SK-N-SH (cell line): Measurements from ENCODE around the gene NRARP. TPM values are rescaled to one million over a fixed set of nuclear protein-coding genes. Genes with fewer than 3 reads are reported as not detected.

Experiments used
- CTCF ChIA-PET: fragments of 300-600, 350-600 bp; formaldehyde crosslinking; extraction: SDS; loops from one replicate; lab custom pipeline; 2021; lab: Yijun Ruan, JAX
- POLR2A ChIA-PET: fragments of 350-600 bp; sonication (Branson Sonifier 250); formaldehyde crosslinking; extraction: SDS; loops from one replicate; lab custom pipeline; 2020; ENCODE audit warnings: antibody characterized with exemption, inconsistent platforms; lab: Yijun Ruan, JAX
- DNase-seq: peaks from one replicate; pipeline ENCODE4 v3.0.0; 2012
- H2AFZ ChIP-seq: fragments of 200-600 bp; sonication (generic); 2 replicates; pipeline ENCODE4 v1.8.1; 2016; ENCODE audit warnings: antibody characterized with exemption, mild to moderate bottlenecking, low read depth
- H3F3A ChIP-seq: fragments of 200-600 bp; sonication (generic); replicated peaks from 2 replicates; pipeline ENCODE3; 2016; ENCODE audit warnings: antibody characterized with exemption, mild to moderate bottlenecking; ENCODE audit not compliant: insufficient read depth
- H3K27ac ChIP-seq, 2 experiments: fragments of 200-500 bp in 1 of 2; fragments of 200-600 bp in 1 of 2; sonication (Bioruptor generic) in 1 of 2; sonication (generic), shearing (Covaris generic) in 1 of 2; 2 replicates each; pipeline versions ENCODE4 v1.5.1 to v1.6.1; 2014 to 2016; ENCODE audit warnings: low read depth in 2 of 2, inconsistent platforms in 1 of 2, low read length in 1 of 2, mild to moderate bottlenecking in 1 of 2, mixed read lengths in 1 of 2
- H3K27me3 ChIP-seq: fragments of 200-600 bp; sonication (generic), shearing (Covaris generic); 2 replicates; pipeline ENCODE4 v1.6.1; 2016; ENCODE audit warnings: mixed run types; ENCODE audit not compliant: insufficient read depth
- H3K36me3 ChIP-seq, 2 experiments: fragments of 200-500 bp in 1 of 2; fragments of 200-600 bp in 1 of 2; sonication (Bioruptor generic) in 1 of 2; sonication (generic) in 1 of 2; replicated peaks in 1 of 2; 2 replicates each; pipeline versions ENCODE3 to v1.5.1; 2014 to 2016; ENCODE audit warnings: low read length in 1 of 2, mild to moderate bottlenecking in 1 of 2; ENCODE audit not compliant: insufficient read depth in 2 of 2, control insufficient read depth in 1 of 2
- H3K4me1 ChIP-seq, 2 experiments: fragments of 200-500 bp in 1 of 2; fragments of 200-600 bp in 1 of 2; sonication (Bioruptor generic) in 1 of 2; sonication (generic), shearing (Covaris generic) in 1 of 2; 2 replicates each; pipeline versions ENCODE4 v1.5.1 to v1.6.1; 2014 to 2016; ENCODE audit warnings: low read depth in 1 of 2, low read length in 1 of 2, mixed run types in 1 of 2; ENCODE audit not compliant: insufficient read depth in 2 of 2, control insufficient read depth in 1 of 2
- H3K4me2 ChIP-seq: fragments of 200-600 bp; sonication (generic), shearing (Covaris generic); 2 replicates; pipeline ENCODE4 v1.6.1; 2017; ENCODE audit warnings: mixed run types
- H3K4me3 ChIP-seq, 2 experiments: fragments of 200-500 bp in 1 of 2; fragments of 200-600 bp in 1 of 2; sonication (Bioruptor generic) in 1 of 2; sonication (generic), shearing (Covaris generic) in 1 of 2; 2 replicates each; pipeline versions ENCODE4 v1.5.1 to v1.8.1; 2014 to 2016; ENCODE audit warnings: low read depth in 2 of 2, inconsistent platforms in 1 of 2, low read length in 1 of 2, mild to moderate bottlenecking in 1 of 2, mixed read lengths in 1 of 2, moderate library complexity in 1 of 2
- H3K79me2 ChIP-seq: fragments of 200-600 bp; sonication (generic); 2 replicates; pipeline ENCODE4 v1.8.1; 2017; ENCODE audit warnings: mild to moderate bottlenecking; ENCODE audit not compliant: insufficient read depth
- H3K9ac ChIP-seq: fragments of 200-600 bp; sonication (generic); 2 replicates; pipeline ENCODE4 v1.6.1; 2017; ENCODE audit warnings: mixed run types
- H3K9me2 ChIP-seq: fragments of 200-600 bp; sonication (generic); 2 replicates; pipeline ENCODE4 v1.6.1; 2017; ENCODE audit warnings: mixed run types
- H3K9me3 ChIP-seq: fragments of 200-600 bp; sonication (generic); 2 replicates; pipeline ENCODE4 v1.6.1; 2017; ENCODE audit warnings: mixed run types, mild to moderate bottlenecking, moderate library complexity
- H4K20me1 ChIP-seq: fragments of 200-600 bp; sonication (generic); 2 replicates; pipeline ENCODE4 v1.6.1; 2017; ENCODE audit warnings: mild to moderate bottlenecking, mixed run types; ENCODE audit not compliant: insufficient read depth
- ELF1 ChIP-seq: IDR thresholded peaks from 2 replicates; pipeline ENCODE4 v1.4.0; 2012
- FOSL2 ChIP-seq: IDR thresholded peaks from 2 replicates; pipeline ENCODE4 v1.4.0; 2012; ENCODE audit warnings: low read depth, mild to moderate bottlenecking, moderate library complexity, borderline replicate concordance
- GABPA ChIP-seq: IDR thresholded peaks from 2 replicates; pipeline ENCODE4 v1.4.0; 2012; ENCODE audit warnings: low read depth, mild to moderate bottlenecking
- GATA2 ChIP-seq: sonication (generic); formaldehyde crosslinking; IDR thresholded peaks from 2 replicates; pipeline ENCODE4 v1.5.0; 2020; ENCODE audit warnings: mild to moderate bottlenecking, missing genetic modification reagents
- NFIC ChIP-seq: IDR thresholded peaks from 2 replicates; pipeline ENCODE4 v1.4.0; 2012; ENCODE audit warnings: borderline replicate concordance
- RAD21 ChIP-seq: IDR thresholded peaks from 2 replicates; pipeline ENCODE4 v1.6.1; 2012; ENCODE audit warnings: mild to moderate bottlenecking, low read length
- RCOR1 ChIP-seq: fragments of 150-350 bp; IDR thresholded peaks from 2 replicates; pipeline ENCODE4 v1.6.1; 2017; ENCODE audit warnings: antibody characterized with exemption, low read length
- SMC3 ChIP-seq: IDR thresholded peaks from 2 replicates; pipeline ENCODE4 v1.6.1; 2012; ENCODE audit warnings: low read depth, low read length, improper control_type of control experiment
- TAF1 ChIP-seq: IDR thresholded peaks from 2 replicates; pipeline ENCODE4 v1.6.1; 2012; ENCODE audit warnings: low read depth, mild to moderate bottlenecking, low read length, moderate library complexity, borderline replicate concordance
- TEAD4 ChIP-seq: IDR thresholded peaks from 2 replicates; pipeline ENCODE4 v1.4.0; 2012; ENCODE audit warnings: mild to moderate bottlenecking, borderline replicate concordance; ENCODE audit not compliant: insufficient read depth
- WGBS: methylation state at CpG from one replicate; pipeline ENCODE4 v1.1.6; 2017; ENCODE audit warnings: low lambda C conversion rate; 5-methylcytosine and 5-hydroxymethylcytosine counted together
- polyA plus RNA-seq, 3 experiments: library from polyadenylated mRNA; depleted of rRNA; stranded (reverse); fragments of >200 nt; gene quantifications; 2 replicates each; pipeline ENCODE4 v1.2.3, GENCODE V29; 2012
- TF ChIP-seq, protein P1 (sequence below): IDR thresholded peaks from 2 replicates; pipeline ENCODE4 v1.4.0; 2012; ENCODE audit warnings: low read depth, borderline replicate concordance
- TF ChIP-seq, protein P2 (sequence below): IDR thresholded peaks from 2 replicates; pipeline ENCODE4 v1.6.1; 2012; ENCODE audit warnings: mild to moderate bottlenecking, low read depth, low read length, moderate library complexity

NRARP gene
- polyA plus RNA-seq, 1 of the 3 experiments (the other 2 are of a cell fraction), result 3.9 TPM

DNA sequence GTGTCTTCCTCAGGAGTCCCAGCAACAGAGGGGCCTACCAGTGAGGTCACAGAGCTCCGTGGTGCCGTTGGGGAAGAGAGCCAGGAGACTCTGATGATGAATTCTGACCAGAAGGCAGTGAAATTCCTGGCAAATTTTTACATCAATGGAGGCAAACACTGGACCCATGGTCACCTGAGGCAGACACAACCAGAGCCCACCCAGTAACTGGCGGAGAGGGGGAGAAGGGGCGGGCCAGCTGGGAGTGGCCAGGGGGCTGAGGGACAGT lies 50.9 kb downstream of the NRARP start, which contains the start of gene STPG3:
TSS of gene STPG3 (plus strand) at position 93 of the 268 bp plus-strand sequence. CDS start at position 94, 1 bp downstream.
- H2AFZ ChIP-seq, result no peak within 1 kb of the TSS
- 86% methylated on average over 4 of the region's 4 CpGs for WGBS
- no peaks in the 10 kb centered on the region for H3K27me3 ChIP-seq
- peaks cover 0 to 18% of the 10 kb centered on the region in 2 experiments; a peak in 1 of 4 replicates for H3K4me1 ChIP-seq
- no peak within 1 kb of the TSS for H3K9ac ChIP-seq
- ChIA-PET POLR2A (interaction anchor here (1.9 kb wide), 1 partner anchor 10 kb away, joined by 11 read pairs; the partner anchor contains the start of gene TUBB4B), CTCF (interaction anchor here (1.1 to 8.2 kb wide), 4 partner anchors 11 to 222 kb away, joined by 3 to 38 read pairs (median 6); partner anchors contain the start of gene NRARP)
- H3K9me2 ChIP-seq, result no peaks in the 10 kb centered on the region
- H3K79me2 ChIP-seq, result peaks cover 9% of the 10 kb centered on the region
- H3K9me3 ChIP-seq, result no peaks in the 10 kb centered on the region
- H3K36me3 ChIP-seq, result no peaks in the 10 kb centered on the region
- TF ChIP-seq ELF1, result no peak
- TF ChIP-seq GATA2 (CRISPR knock-in tag), result no peak
- TF ChIP-seq, protein P1, sequence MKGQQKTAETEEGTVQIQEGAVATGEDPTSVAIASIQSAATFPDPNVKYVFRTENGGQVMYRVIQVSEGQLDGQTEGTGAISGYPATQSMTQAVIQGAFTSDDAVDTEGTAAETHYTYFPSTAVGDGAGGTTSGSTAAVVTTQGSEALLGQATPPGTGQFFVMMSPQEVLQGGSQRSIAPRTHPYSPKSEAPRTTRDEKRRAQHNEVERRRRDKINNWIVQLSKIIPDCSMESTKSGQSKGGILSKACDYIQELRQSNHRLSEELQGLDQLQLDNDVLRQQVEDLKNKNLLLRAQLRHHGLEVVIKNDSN, result no peak
- no peak for TF ChIP-seq FOSL2
- TF ChIP-seq TAF1, result no peak
- no peak for TF ChIP-seq NFIC
- TF ChIP-seq RCOR1, result no peak
- TF ChIP-seq GABPA, result no peak
- TF ChIP-seq, protein P2, sequence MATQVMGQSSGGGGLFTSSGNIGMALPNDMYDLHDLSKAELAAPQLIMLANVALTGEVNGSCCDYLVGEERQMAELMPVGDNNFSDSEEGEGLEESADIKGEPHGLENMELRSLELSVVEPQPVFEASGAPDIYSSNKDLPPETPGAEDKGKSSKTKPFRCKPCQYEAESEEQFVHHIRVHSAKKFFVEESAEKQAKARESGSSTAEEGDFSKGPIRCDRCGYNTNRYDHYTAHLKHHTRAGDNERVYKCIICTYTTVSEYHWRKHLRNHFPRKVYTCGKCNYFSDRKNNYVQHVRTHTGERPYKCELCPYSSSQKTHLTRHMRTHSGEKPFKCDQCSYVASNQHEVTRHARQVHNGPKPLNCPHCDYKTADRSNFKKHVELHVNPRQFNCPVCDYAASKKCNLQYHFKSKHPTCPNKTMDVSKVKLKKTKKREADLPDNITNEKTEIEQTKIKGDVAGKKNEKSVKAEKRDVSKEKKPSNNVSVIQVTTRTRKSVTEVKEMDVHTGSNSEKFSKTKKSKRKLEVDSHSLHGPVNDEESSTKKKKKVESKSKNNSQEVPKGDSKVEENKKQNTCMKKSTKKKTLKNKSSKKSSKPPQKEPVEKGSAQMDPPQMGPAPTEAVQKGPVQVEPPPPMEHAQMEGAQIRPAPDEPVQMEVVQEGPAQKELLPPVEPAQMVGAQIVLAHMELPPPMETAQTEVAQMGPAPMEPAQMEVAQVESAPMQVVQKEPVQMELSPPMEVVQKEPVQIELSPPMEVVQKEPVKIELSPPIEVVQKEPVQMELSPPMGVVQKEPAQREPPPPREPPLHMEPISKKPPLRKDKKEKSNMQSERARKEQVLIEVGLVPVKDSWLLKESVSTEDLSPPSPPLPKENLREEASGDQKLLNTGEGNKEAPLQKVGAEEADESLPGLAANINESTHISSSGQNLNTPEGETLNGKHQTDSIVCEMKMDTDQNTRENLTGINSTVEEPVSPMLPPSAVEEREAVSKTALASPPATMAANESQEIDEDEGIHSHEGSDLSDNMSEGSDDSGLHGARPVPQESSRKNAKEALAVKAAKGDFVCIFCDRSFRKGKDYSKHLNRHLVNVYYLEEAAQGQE, result no peak
- no peak for TF ChIP-seq RAD21
- TF ChIP-seq TEAD4, result no peak
- TF ChIP-seq SMC3, result no peak
- H3F3A ChIP-seq, result no peaks in the 10 kb centered on the region
- H3K4me3 ChIP-seq, result no peak within 1 kb of the TSS
- H3K4me2 ChIP-seq, result no peak within 1 kb of the TSS
- H4K20me1 ChIP-seq, result peaks cover 3% of the 10 kb centered on the region; the same call in 1 of the 2 replicates
- DNase-seq, result no peak
- no peak within 1 kb of the TSS for H3K27ac ChIP-seq
